ENCODE results near the gene SATB1.

DNA sequence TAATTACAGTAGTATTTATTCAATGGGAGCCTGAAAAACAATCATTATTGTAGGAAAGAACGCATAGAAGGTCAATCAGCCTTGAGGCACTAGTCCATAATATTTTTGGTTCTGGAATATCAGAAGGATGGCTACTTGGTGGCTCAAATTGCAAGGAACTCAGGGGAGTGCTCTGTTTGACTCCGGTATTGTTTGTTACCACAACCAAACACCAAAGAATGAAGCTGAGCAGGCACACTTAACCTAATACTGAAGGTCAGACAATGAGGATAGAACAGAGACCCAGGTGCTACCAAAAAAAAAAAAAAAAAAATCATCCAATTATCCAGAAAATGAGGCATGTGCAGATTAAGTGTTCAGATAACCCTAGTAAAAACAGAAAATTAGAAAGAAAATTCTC lies 11.1 kb upstream of the SATB1 start:
- TF ChIP-seq, protein P1, sequence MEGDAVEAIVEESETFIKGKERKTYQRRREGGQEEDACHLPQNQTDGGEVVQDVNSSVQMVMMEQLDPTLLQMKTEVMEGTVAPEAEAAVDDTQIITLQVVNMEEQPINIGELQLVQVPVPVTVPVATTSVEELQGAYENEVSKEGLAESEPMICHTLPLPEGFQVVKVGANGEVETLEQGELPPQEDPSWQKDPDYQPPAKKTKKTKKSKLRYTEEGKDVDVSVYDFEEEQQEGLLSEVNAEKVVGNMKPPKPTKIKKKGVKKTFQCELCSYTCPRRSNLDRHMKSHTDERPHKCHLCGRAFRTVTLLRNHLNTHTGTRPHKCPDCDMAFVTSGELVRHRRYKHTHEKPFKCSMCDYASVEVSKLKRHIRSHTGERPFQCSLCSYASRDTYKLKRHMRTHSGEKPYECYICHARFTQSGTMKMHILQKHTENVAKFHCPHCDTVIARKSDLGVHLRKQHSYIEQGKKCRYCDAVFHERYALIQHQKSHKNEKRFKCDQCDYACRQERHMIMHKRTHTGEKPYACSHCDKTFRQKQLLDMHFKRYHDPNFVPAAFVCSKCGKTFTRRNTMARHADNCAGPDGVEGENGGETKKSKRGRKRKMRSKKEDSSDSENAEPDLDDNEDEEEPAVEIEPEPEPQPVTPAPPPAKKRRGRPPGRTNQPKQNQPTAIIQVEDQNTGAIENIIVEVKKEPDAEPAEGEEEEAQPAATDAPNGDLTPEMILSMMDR (IDR thresholded peaks at IDR 0.05; ENCODE audit: low read depth, low read length), result no peak
- TF ChIP-seq POLR2A (IDR thresholded peaks at IDR 0.05; ENCODE audit: extremely low read depth, insufficient read length) (no peak), MYC (IDR thresholded peaks at IDR 0.05; ENCODE audit: low read depth, low read length) (no peak)
- TF ChIP-seq, protein P2, sequence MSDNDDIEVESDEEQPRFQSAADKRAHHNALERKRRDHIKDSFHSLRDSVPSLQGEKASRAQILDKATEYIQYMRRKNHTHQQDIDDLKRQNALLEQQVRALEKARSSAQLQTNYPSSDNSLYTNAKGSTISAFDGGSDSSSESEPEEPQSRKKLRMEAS (IDR thresholded peaks at IDR 0.05; ENCODE audit: low read depth, low read length), result no peak

Data from NB4 (cell line).